SIG-M5 treated with dmso at 0.1 percent for 504 hours (cell line): ENCODE measurements around the gene RAB3GAP1.

ENCODE experiments used
- DNase-seq: peaks from one replicate; lab custom pipeline; 2025; ENCODE audit not compliant: unreplicated experiment; lab: John Stamatoyannopoulos, UW

The RAB3GAP1 gene

GRCh38 chr2:135162377-135162776 lies 110.3 kb downstream of the RAB3GAP1 start:
- no peak for DNase-seq

GRCh38 chr2:135162786-135163185 lies 110.7 kb downstream of the RAB3GAP1 start:
- no peak for DNase-seq

- no peak for DNase-seq
Measured at GRCh38 chr2:135163306-135163705, 111.2 kb downstream of the RAB3GAP1 start.

GRCh38 chr2:135163901-135164300 lies 111.8 kb downstream of the RAB3GAP1 start:
- no peak for DNase-seq

- DNase-seq = peak; percentile 15
Measured at GRCh38 chr2:135164431-135164830, 112.3 kb downstream of the RAB3GAP1 start.

GRCh38 chr2:135167273-135167672 lies 115.2 kb downstream of the RAB3GAP1 start:
- no peak for DNase-seq

- no peak for DNase-seq
Measured at GRCh38 chr2:135168204-135168856, 116.2 kb downstream of the RAB3GAP1 start.

GRCh38 chr2:135169900-135170753 lies 118.0 kb downstream of the RAB3GAP1 start:
- DNase-seq = no peak

GRCh38 chr2:135174049-135174809 lies 122.1 kb downstream of the RAB3GAP1 start:
- no peak for DNase-seq

- no peak for DNase-seq
Measured at GRCh38 chr2:135174810-135175093, 122.7 kb downstream of the RAB3GAP1 start.

GRCh38 chr2:135175177-135175576 lies 123.1 kb downstream of the RAB3GAP1 start:
- no peak for DNase-seq

- DNase-seq = no peak
Measured at GRCh38 chr2:135179689-135180088, 127.6 kb downstream of the RAB3GAP1 start.

GRCh38 chr2:135182190-135182589 lies 130.1 kb downstream of the RAB3GAP1 start:
- DNase-seq = no peak

- no peak for DNase-seq
Measured at GRCh38 chr2:135182601-135183000, 130.5 kb downstream of the RAB3GAP1 start.

- DNase-seq = no peak
Measured at GRCh38 chr2:135183822-135184221, 131.7 kb downstream of the RAB3GAP1 start.

- DNase-seq = no peak
Measured at GRCh38 chr2:135186054-135186453, 134.0 kb downstream of the RAB3GAP1 start.

- no peak for DNase-seq
Measured at GRCh38 chr2:135187270-135187669, 135.2 kb downstream of the RAB3GAP1 start.

GRCh38 chr2:135189148-135189547 lies 137.1 kb downstream of the RAB3GAP1 start:
- DNase-seq = no peak

- no peak for DNase-seq
Measured at GRCh38 chr2:135190799-135191198, 138.7 kb downstream of the RAB3GAP1 start.

- DNase-seq = no peak
Measured at GRCh38 chr2:135198481-135198880, 146.4 kb downstream of the RAB3GAP1 start.

GRCh38 chr2:135202751-135203150 lies 150.7 kb downstream of the RAB3GAP1 start:
- no peak for DNase-seq

- no peak for DNase-seq
Measured at GRCh38 chr2:135203944-135204343, 151.9 kb downstream of the RAB3GAP1 start.
